Calu3 (cell line): ENCODE data around the gene EYS. TPM values are rescaled to one million over a fixed set of nuclear protein-coding genes. Genes with fewer than 3 reads are reported as not detected.

Experiments
- BruUV-seq: library from RNA; stranded (reverse); fragments of 400-500 nt; replicated peaks from 2 replicates; lab custom pipeline; 2021; lab: Mats Ljungman, UMichigan
- CTCF ChIA-PET: fragments of 300-600 bp; sonication (Branson Sonifier 250); formaldehyde crosslinking; loops from one replicate; lab custom pipeline; 2022; ENCODE audit warnings: antibody characterized with exemption; lab: Charles Lee
- DNase-seq: peaks from one replicate; pipeline ENCODE4 v3.0.0; 2022
- H3K27ac Mint-ChIP-seq: one replicate; pipeline ENCODE4 v1.8.0; 2022; ENCODE audit warnings: mixed read lengths; ENCODE audit not compliant: unreplicated experiment
- H3K27me3 Mint-ChIP-seq: one replicate; pipeline ENCODE4 v1.8.0; 2022; ENCODE audit warnings: mixed read lengths; ENCODE audit not compliant: unreplicated experiment
- H3K36me3 Mint-ChIP-seq: one replicate; pipeline ENCODE4 v1.8.0; 2022; ENCODE audit warnings: mild to moderate bottlenecking, moderate library complexity, mixed read lengths; ENCODE audit not compliant: insufficient read depth, unreplicated experiment
- H3K4me1 Mint-ChIP-seq: one replicate; pipeline ENCODE4 v1.8.0; 2022; ENCODE audit warnings: mild to moderate bottlenecking, low read depth, mixed read lengths; ENCODE audit not compliant: unreplicated experiment
- H3K4me3 Mint-ChIP-seq: one replicate; pipeline ENCODE4 v1.8.0; 2022; ENCODE audit warnings: mild to moderate bottlenecking, low read depth, moderate library complexity, mixed read lengths; ENCODE audit not compliant: unreplicated experiment
- H3K9me3 Mint-ChIP-seq: one replicate; pipeline ENCODE4 v1.8.0; 2022; ENCODE audit warnings: low read depth, mixed read lengths; ENCODE audit not compliant: unreplicated experiment
- CTCF ChIP-seq: fragments of 200-600 bp; IDR thresholded peaks from one replicate; pipeline ENCODE4 v1.8.0; 2022; ENCODE audit warnings: antibody characterized with exemption; ENCODE audit not compliant: unreplicated experiment
- intact Hi-C: fragments of 100-400 bp; cut with micrococcal nuclease; formaldehyde crosslinking; loops from one replicate; pipeline ENCODE4 v1.10.0; 2022; ENCODE audit not compliant: unreplicated experiment
- total RNA-seq: library from RNA; stranded (reverse); gene quantifications from 2 replicates; pipeline ENCODE4 v1.2.3, GENCODE V29; 2022

The EYS gene
- total RNA-seq, 1 experiment from 2014 or later: not detected

GRCh38 chr6:63872233-63872632 is 1834.8 kb downstream of the EYS start:
- CTCF ChIA-PET: no interaction called here

GRCh38 chr6:63868351-63868750 is 1838.7 kb downstream of the EYS start:
- intact Hi-C loops: no loop called here
- CTCF ChIA-PET: no interaction called here

More at GRCh38 chr6:63872233-63872632, 1834.8 kb downstream of the EYS start:
- intact Hi-C loops: no loop called here
- no TSS peak for BruUV-seq
- DNase-seq: no peak
- Mint-ChIP-seq H3K4me1 (no peaks in the 10 kb centered on the region), H3K9me3 (no peaks in the 10 kb centered on the region), H3K27ac (no peak overlapping the region), H3K4me3 (no peak overlapping the region), H3K36me3 (no peaks in the 10 kb centered on the region), H3K27me3 (peaks cover 4% of the 10 kb centered on the region)
- TF ChIP-seq CTCF: no peak

GRCh38 chr6:63864671-63865318 is 1842.2 kb downstream of the EYS start:
- H3K27ac Mint-ChIP-seq: no peak overlapping the region
- H3K27me3 Mint-ChIP-seq: no peaks in the 10 kb centered on the region
- CTCF ChIA-PET: no interaction called here
- no peaks in the 10 kb centered on the region for H3K9me3 Mint-ChIP-seq
- no peaks in the 10 kb centered on the region for H3K4me1 Mint-ChIP-seq
- DNase-seq: no peak
- BruUV-seq: no TSS peak
- no peaks in the 10 kb centered on the region for H3K36me3 Mint-ChIP-seq
- no peak for TF ChIP-seq CTCF
- intact Hi-C loops: no loop called here
- H3K4me3 Mint-ChIP-seq: no peak overlapping the region

More at GRCh38 chr6:63868351-63868750, 1838.7 kb downstream of the EYS start:
- H3K36me3 Mint-ChIP-seq: no peaks in the 10 kb centered on the region
- H3K27ac Mint-ChIP-seq: no peak overlapping the region
- no peaks in the 10 kb centered on the region for H3K27me3 Mint-ChIP-seq
- DNase-seq: no peak
- no peak overlapping the region for H3K4me3 Mint-ChIP-seq
- H3K4me1 Mint-ChIP-seq: no peaks in the 10 kb centered on the region
- no TSS peak for BruUV-seq
- TF ChIP-seq CTCF: no peak
- no peaks in the 10 kb centered on the region for H3K9me3 Mint-ChIP-seq

- H3K4me3 Mint-ChIP-seq: no peak overlapping the region
- TF ChIP-seq CTCF: no peak
- H3K36me3 Mint-ChIP-seq: no peaks in the 10 kb centered on the region
- H3K27me3 Mint-ChIP-seq: no peaks in the 10 kb centered on the region
- intact Hi-C loops: no loop called here
- DNase-seq: no peak
- H3K27ac Mint-ChIP-seq: no peak overlapping the region
- no peaks in the 10 kb centered on the region for H3K4me1 Mint-ChIP-seq
- H3K9me3 Mint-ChIP-seq: no peaks in the 10 kb centered on the region
- CTCF ChIA-PET: no interaction called here
- no TSS peak for BruUV-seq
Measured at GRCh38 chr6:63864061-63864460, 1843.0 kb downstream of the EYS start.
